B cell (primary cell): ENCODE data around the gene WFIKKN2. TPM values are rescaled to one million over a fixed set of nuclear protein-coding genes. Genes with fewer than 3 reads are reported as not detected.

Source experiments
- ATAC-seq: fragments of 200-7000 bp; cut with Tn5 transposase; one replicate; pipeline ENCODE4 v1.10.0; 2021; ENCODE audit warnings: low read depth, mild to moderate bottlenecking, moderate number of reproducible peaks, moderate library complexity
- CTCF ChIA-PET: fragments of 350-600 bp; sonication (Branson Sonifier 250); formaldehyde crosslinking; loops from one replicate; lab custom pipeline; 2021; ENCODE audit warnings: antibody characterized with exemption, inconsistent platforms; lab: Charles Lee
- POLR2A ChIA-PET: fragments of 350-600 bp; sonication (Branson Sonifier 250); formaldehyde crosslinking; loops from one replicate; lab custom pipeline; 2021; ENCODE audit warnings: antibody characterized with exemption; lab: Charles Lee
- DNase-seq: peaks from one replicate; pipeline ENCODE4 v3.0.0; 2013
- H2AFZ ChIP-seq: 2 replicates; pipeline ENCODE4 v1.6.1; 2012; ENCODE audit warnings: mild to moderate bottlenecking, low read depth, low read length; ENCODE audit not compliant: insufficient read depth, poor library complexity, severe bottlenecking
- H3K27ac ChIP-seq, 2 donors: 1 replicate in 1 of 2; 2 replicates in 1 of 2; pipeline ENCODE4 v1.5.1; 2012 to 2013; ENCODE audit warnings: low read length in 2 of 2, mild to moderate bottlenecking in 2 of 2, moderate library complexity in 1 of 2
- H3K27me3 ChIP-seq, 4 experiments: fragments of 200-600 bp in 1 of 4; sonication (generic) in 1 of 4; replicated peaks in 1 of 4; 1 replicate in 2 of 4; 2 replicates in 2 of 4; pipeline versions ENCODE4 v1.6.1 to v1.7.0; 2013 to 2016; ENCODE audit warnings: low read length in 3 of 4, mild to moderate bottlenecking in 2 of 4, mixed read lengths in 1 of 4, moderate library complexity in 1 of 4; ENCODE audit not compliant: insufficient read depth in 4 of 4, control insufficient read depth in 3 of 4; ENCODE audit errors: control extremely low read depth in 1 of 4
- H3K36me3 ChIP-seq, 2 experiments: replicated peaks in 1 of 2; 1 replicate in 1 of 2; 2 replicates in 1 of 2; pipeline versions ENCODE4 v1.6.1 to v1.7.1; 2013; ENCODE audit warnings: low read length in 1 of 2; ENCODE audit not compliant: insufficient read depth in 2 of 2, control insufficient read depth in 1 of 2; ENCODE audit errors: control extremely low read depth in 1 of 2, extremely low read depth in 1 of 2
- H3K4me1 ChIP-seq, 2 donors: fragments of 200-600 bp in 1 of 2; sonication (generic) in 1 of 2; 1 replicate in 1 of 2; 2 replicates in 1 of 2; pipeline versions ENCODE4 v1.5.1 to v1.6.1; 2013 to 2017; ENCODE audit warnings: low read length in 2 of 2; ENCODE audit not compliant: control insufficient read depth in 2 of 2, insufficient read depth in 2 of 2
- H3K4me2 ChIP-seq: replicated peaks from 2 replicates; pipeline ENCODE3; 2012; ENCODE audit warnings: mild to moderate bottlenecking, low read depth, low read length; ENCODE audit not compliant: poor library complexity, severe bottlenecking
- H3K4me3 ChIP-seq, 5 experiments: fragments of 200-600 bp in 1 of 5; sonication (generic) in 1 of 5; 1 replicate in 3 of 5; 2 replicates in 2 of 5; pipeline versions ENCODE4 v1.5.1 to v1.7.0; 2011 to 2016; ENCODE audit warnings: low read length in 4 of 5, mild to moderate bottlenecking in 4 of 5, low read depth in 2 of 5, control low read depth in 1 of 5, moderate library complexity in 1 of 5; ENCODE audit not compliant: insufficient read depth in 1 of 5; ENCODE audit errors: control extremely low read depth in 1 of 5, extremely low read depth in 1 of 5
- H3K79me2 ChIP-seq: fragments of 200-600 bp; sonication (generic); one replicate; pipeline ENCODE4 v1.6.0; 2016; ENCODE audit warnings: low read length; ENCODE audit not compliant: control insufficient read depth, insufficient read depth
- H3K9ac ChIP-seq: fragments of 200-600 bp; sonication (generic); 2 replicates; pipeline ENCODE4 v1.6.1; 2017; ENCODE audit warnings: mild to moderate bottlenecking, low read length, moderate library complexity
- H3K9me3 ChIP-seq, 3 donors: one replicate each; pipeline versions ENCODE4 v1.6.1 to v1.7.1; 2013; ENCODE audit warnings: low read length in 2 of 3; ENCODE audit not compliant: control insufficient read depth in 2 of 3, insufficient read depth in 1 of 3; ENCODE audit errors: control extremely low read depth in 1 of 3
- H4K20me1 ChIP-seq: 2 replicates; pipeline ENCODE4 v1.6.0; 2012; ENCODE audit warnings: mild to moderate bottlenecking, low read length; ENCODE audit not compliant: insufficient read depth, control insufficient read depth, poor library complexity, severe bottlenecking
- H3K27ac Mint-ChIP-seq: one replicate; pipeline ENCODE4 v1.8.0; 2021; ENCODE audit warnings: mixed read lengths
- H3K27me3 Mint-ChIP-seq: one replicate; pipeline ENCODE4 v1.8.0; 2021; ENCODE audit warnings: mixed read lengths
- H3K4me1 Mint-ChIP-seq: one replicate; pipeline ENCODE4 v1.8.0; 2021; ENCODE audit warnings: mixed read lengths
- H3K4me3 Mint-ChIP-seq: one replicate; pipeline ENCODE4 v1.8.0; 2021; ENCODE audit warnings: mixed read lengths
- H3K9me3 Mint-ChIP-seq: one replicate; pipeline ENCODE4 v1.8.0; 2022; ENCODE audit warnings: mixed read lengths; ENCODE audit not compliant: insufficient read depth
- EZH2 ChIP-seq: IDR thresholded peaks from 2 replicates; pipeline ENCODE4 v1.6.1; 2012; ENCODE audit warnings: borderline replicate concordance, low read depth, mild to moderate bottlenecking, moderate library complexity, low read length; ENCODE audit not compliant: insufficient read depth, poor library complexity, severe bottlenecking
- WGBS: methylation state at CpG from one replicate; pipeline ENCODE4 v1.1.5; 2013; ENCODE audit warnings: missing lambda C conversion rate; ENCODE audit not compliant: insufficient coverage; 5-methylcytosine and 5-hydroxymethylcytosine counted together
- intact Hi-C: fragments of 100-400 bp; cut with micrococcal nuclease; formaldehyde crosslinking; loops from one replicate; pipeline ENCODE4 v1.10.0; 2022
- polyA plus RNA-seq: library from polyadenylated mRNA; depleted of rRNA; stranded (reverse); fragments of >200 nt; gene quantifications from 2 replicates; pipeline ENCODE4 v1.2.3, GENCODE V29; 2012
- total RNA-seq, 2 donors: library from RNA; stranded (reverse); fragments of 120-200 nt in 1 of 2; gene quantifications; 1 replicate in 1 of 2; 2 replicates in 1 of 2; pipeline versions ENCODE4 v1.2.3 to v1.2.4, GENCODE V29; 2013 to 2022
- TF ChIP-seq, protein P1 (sequence below): fragments of 200-600 bp; IDR thresholded peaks from one replicate; pipeline ENCODE4 v1.8.0; 2022; ENCODE audit warnings: antibody characterized with exemption, mild to moderate bottlenecking

WFIKKN2 gene
- total and polyA plus RNA-seq, 2 donors (not counting 1 experiment from before 2014, with no cell fraction given): not detected

GRCh38 chr17:50866261-50866949, 31.0 kb downstream of the WFIKKN2 start, which contains the start of gene TOB1:
TSS of gene TOB1 (minus strand) at chr17:50866354. CDS start at chr17:50864017, 2,337 bp downstream.
- Histone ChIP-seq H3K9ac (peak within 1 kb of the TSS; percentile 98), H4K20me1 (no peaks in the 10 kb centered on the region), H3K79me2 (peaks cover 43% of the 10 kb centered on the region), H3K27me3 (no peaks in the 10 kb centered on the region), H3K36me3 (peaks cover 5 to 12% of the 10 kb centered on the region in 2 experiments), H3K4me2 (peak within 1 kb of the TSS; percentile 81), H3K4me3 (peak within 1 kb of the TSS; percentile 82 to 98 (median 93)), H2AFZ (peak within 1 kb of the TSS; percentile 88), H3K9me3 (no peaks in the 10 kb centered on the region), H3K27ac (peak within 1 kb of the TSS; percentile 95 to 97), H3K4me1 (peaks cover 20 to 22% of the 10 kb centered on the region in 2 donors)
- ATAC-seq (peak; percentile 76), DNase-seq (peak; percentile 98)
- CTCF ChIA-PET: interaction anchor here (0.6 to 9.4 kb wide), 12 partner anchors 9 to 743 kb away, joined by 3 to 125 read pairs (median 4); partner anchors contain the start of gene NME1
- Mint-ChIP-seq H3K27ac (peak within 1 kb of the TSS; percentile 99), H3K27me3 (no peaks in the 10 kb centered on the region), H3K4me1 (peaks cover 42% of the 10 kb centered on the region), H3K9me3 (no peaks in the 10 kb centered on the region), H3K4me3 (peak within 1 kb of the TSS; percentile 97)
- no peak for TF ChIP-seq EZH2
- TF ChIP-seq, protein P1, sequence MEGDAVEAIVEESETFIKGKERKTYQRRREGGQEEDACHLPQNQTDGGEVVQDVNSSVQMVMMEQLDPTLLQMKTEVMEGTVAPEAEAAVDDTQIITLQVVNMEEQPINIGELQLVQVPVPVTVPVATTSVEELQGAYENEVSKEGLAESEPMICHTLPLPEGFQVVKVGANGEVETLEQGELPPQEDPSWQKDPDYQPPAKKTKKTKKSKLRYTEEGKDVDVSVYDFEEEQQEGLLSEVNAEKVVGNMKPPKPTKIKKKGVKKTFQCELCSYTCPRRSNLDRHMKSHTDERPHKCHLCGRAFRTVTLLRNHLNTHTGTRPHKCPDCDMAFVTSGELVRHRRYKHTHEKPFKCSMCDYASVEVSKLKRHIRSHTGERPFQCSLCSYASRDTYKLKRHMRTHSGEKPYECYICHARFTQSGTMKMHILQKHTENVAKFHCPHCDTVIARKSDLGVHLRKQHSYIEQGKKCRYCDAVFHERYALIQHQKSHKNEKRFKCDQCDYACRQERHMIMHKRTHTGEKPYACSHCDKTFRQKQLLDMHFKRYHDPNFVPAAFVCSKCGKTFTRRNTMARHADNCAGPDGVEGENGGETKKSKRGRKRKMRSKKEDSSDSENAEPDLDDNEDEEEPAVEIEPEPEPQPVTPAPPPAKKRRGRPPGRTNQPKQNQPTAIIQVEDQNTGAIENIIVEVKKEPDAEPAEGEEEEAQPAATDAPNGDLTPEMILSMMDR: no peak
- intact Hi-C loops: loop anchor here (1.0 to 5.0 kb wide), 8 partner anchors 14 to 394 kb away; partner anchors contain the start of genes ANKRD40, CACNA1G, MBTD1 and NME1
- POLR2A ChIA-PET: interaction anchor here (0.6 to 3.9 kb wide), 28 partner anchors 10 to 1189 kb away, joined by 3 to 41 read pairs (median 4); partner anchors contain the start of genes LRRC59, LUC7L3, MBTD1 and NME1
- WGBS: under 1% methylated on average over 68 of the region's 75 CpGs
